CD4-positive, alpha-beta T cell treated with Interleukin-21 for 1 hour (primary cell): Measurements from ENCODE around the gene HCN1.

Experiments
- DNase-seq: peaks from one replicate; pipeline ENCODE4 v3.0.0-alpha.2; 2020

The HCN1 gene

DNA sequence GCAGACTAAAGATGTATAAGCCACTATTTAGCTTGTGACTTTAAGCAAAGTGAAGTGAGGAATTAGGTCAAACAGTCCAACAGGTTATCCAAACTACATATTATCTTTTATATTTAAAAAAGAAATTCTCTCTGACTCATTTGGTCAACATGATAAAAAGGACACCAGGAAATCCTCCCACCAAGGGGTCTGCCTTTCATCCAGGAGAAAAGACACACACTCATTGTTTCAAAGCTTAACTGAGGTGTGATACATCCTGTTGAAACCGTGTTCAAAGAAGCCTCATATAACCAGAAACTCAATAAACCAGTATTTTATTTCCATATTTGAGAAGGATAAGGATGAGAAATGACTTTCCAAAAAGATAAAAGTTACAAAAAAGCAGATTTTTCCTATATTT, 417.1 kb downstream of the HCN1 start:
- DNase-seq, result no peak

GRCh38 chr5:45277860-45278259, 418.3 kb downstream of the HCN1 start:
- no peak for DNase-seq

GRCh38 chr5:45274241-45274640, 421.9 kb downstream of the HCN1 start:
- no peak for DNase-seq

- no peak for DNase-seq
Observed at GRCh38 chr5:45271626-45272025, 424.6 kb downstream of the HCN1 start.

DNA sequence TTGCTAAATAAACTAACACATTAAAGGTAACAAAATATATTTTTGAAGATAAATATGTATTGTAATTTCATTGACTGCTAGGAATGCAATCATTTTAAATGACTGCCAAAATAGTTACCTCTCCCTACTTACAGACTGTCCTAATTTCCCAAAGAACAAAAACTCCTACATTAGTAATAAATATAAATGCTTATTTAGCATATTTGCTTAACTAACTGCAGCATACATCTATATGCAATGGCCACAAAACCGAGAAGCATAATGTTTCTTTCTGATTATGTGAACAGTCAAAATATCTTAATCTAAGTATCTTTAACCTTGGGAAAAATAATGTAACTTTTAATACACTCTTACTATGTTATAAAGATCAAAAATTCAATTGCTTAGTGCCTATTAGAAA, 431.7 kb downstream of the HCN1 start:
- DNase-seq, result no peak

GRCh38 chr5:45262061-45262590, 434.1 kb downstream of the HCN1 start:
- no peak for DNase-seq

DNA sequence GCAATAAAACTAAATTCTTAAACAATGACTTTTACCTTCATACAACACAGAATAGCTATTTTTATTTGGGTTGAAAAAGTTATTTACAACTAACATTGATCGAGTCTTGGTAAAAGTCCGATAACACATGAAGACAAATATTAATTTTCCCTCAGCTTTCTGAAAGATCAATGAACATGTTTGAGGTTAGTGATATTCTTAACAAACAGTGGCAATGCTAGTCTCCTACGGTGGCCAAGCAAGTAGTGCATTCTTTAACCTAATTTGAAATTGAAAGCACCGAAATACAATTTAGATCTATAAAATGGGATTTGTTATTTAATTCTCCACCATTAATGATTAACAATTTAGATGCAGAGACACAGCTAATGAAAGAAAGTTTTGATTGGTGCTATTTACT, 435.1 kb downstream of the HCN1 start:
- no peak for DNase-seq

DNA sequence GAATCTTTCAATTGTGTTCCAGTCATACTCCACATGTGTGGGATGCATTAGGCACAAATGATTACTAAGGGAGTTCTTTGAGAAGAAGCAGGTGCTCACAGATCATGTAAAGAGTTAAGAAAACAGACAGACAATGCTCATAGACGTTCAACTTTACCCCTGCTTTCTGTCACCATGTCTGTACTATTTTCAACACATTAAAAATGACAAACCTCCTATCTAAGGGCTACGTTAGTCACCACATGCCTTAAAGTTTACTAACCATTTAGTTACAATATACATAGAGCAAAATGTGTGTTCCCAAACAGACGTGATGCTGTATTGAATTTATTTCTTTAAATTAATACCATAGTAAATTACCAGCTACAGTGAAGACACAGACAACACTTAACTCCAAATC, 435.9 kb downstream of the HCN1 start:
- no peak for DNase-seq

DNA sequence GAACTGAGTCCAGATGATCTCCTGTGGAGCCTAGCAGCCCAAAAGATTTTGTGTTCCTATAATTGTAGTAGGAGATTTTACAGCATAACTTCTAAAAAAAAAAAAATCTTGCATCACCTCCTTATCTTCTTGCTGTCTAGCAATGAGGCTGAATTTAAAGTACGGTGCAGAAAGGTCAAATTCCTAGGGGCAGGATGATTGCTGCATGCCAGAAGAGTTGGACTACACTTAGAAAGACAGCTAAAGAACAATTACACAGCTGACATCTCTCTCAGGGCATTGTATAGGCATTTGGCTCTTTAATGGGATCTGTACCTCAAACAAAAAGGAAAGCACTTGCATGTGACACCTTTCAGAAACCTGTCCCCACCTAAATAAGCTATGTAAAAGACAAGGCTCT, 443.2 kb downstream of the HCN1 start:
- DNase-seq, result no peak

DNA sequence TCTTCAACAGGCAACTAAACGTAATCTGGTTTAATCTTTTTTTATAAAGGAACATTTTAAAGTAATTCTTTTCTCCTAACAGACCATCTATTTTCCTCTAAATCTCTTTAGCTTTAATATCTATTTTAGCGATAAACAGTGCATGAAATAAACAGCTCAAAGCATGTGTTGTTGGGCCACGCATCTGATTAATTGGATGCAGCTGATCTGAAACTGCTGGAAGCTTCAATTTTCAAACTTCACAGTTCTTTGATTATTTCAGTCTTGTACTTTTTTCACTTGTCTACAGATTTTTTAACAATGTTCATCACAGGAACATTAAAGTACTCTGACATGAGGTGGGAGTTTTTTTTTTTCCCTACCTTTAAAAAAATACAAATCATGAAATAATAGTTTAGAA, 443.6 kb downstream of the HCN1 start:
- no peak for DNase-seq

- no peak for DNase-seq
Observed at GRCh38 chr5:45225571-45226031, 470.6 kb downstream of the HCN1 start.

DNA sequence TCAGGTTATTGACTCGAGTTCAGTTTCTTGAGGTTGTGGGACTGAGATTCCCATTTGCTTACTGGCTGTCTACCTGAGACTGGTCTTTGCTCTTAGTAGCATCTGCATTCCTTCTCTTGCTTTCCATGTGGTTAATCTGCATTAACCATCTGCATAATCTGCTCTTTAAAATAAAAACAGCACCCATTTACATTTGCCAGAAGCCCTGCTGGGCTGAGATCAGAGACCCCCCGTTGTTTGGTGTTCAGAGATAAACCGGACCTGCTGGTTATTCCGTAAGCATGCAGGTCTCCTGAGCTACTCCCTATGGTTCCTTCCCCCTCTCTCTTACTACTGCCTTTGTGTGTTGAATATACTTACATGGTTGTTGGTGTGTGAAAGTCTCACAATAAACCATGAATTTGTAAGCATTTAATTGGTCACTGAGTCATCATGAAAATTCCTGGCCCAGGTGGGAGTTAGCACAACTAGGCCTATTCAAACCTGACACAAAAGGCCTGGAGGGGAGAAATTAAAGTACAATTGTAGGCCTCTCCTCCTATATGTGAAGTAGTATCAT, 490.7 kb downstream of the HCN1 start:
- DNase-seq, result no peak
